GM23248 (cell line): ENCODE measurements around the gene WNT9B. TPM values are rescaled to one million over a fixed set of nuclear protein-coding genes. Genes with fewer than 3 reads are reported as not detected.

Experiments used
- DNase-seq: peaks from one replicate; pipeline ENCODE4 v3.0.0-alpha.2; 2015
- H2AFZ ChIP-seq: fragments of 200-600 bp; sonication (generic); 2 replicates; pipeline ENCODE4 v1.6.1; 2016; ENCODE audit warnings: antibody characterized with exemption
- H3F3A ChIP-seq: fragments of 200-600 bp; sonication (generic); 2 replicates; pipeline ENCODE4 v1.6.1; 2016; ENCODE audit warnings: mild to moderate bottlenecking, antibody characterized with exemption, mixed run types; ENCODE audit not compliant: insufficient read depth
- H3K27ac ChIP-seq: fragments of 200-600 bp; sonication (generic); 2 replicates; pipeline ENCODE4 v1.5.1; 2016; ENCODE audit warnings: mild to moderate bottlenecking
- H3K27me3 ChIP-seq: fragments of 200-600 bp; sonication (generic); replicated peaks from 2 replicates; pipeline ENCODE4 v1.6.1; 2016; ENCODE audit warnings: mild to moderate bottlenecking; ENCODE audit not compliant: insufficient read depth
- H3K36me3 ChIP-seq: fragments of 200-600 bp; sonication (generic); 2 replicates; pipeline ENCODE4 v1.6.1; 2016; ENCODE audit warnings: low read depth, mild to moderate bottlenecking
- H3K4me1 ChIP-seq: fragments of 200-600 bp; sonication (generic); 2 replicates; pipeline ENCODE4 v1.6.1; 2016; ENCODE audit warnings: mild to moderate bottlenecking; ENCODE audit not compliant: insufficient read depth
- H3K4me2 ChIP-seq: fragments of 200-600 bp; sonication (generic); one replicate; pipeline ENCODE4 v1.6.1; 2016; ENCODE audit warnings: mild to moderate bottlenecking; ENCODE audit not compliant: unreplicated experiment
- H3K4me3 ChIP-seq: fragments of 200-600 bp; sonication (generic); 2 replicates; pipeline ENCODE4 v1.5.1; 2016; ENCODE audit warnings: mild to moderate bottlenecking
- H3K79me2 ChIP-seq: fragments of 200-600 bp; sonication (generic); 2 replicates; pipeline ENCODE4 v1.6.1; 2016; ENCODE audit warnings: mild to moderate bottlenecking; ENCODE audit not compliant: insufficient read depth
- H3K9ac ChIP-seq: fragments of 200-600 bp; sonication (generic); 2 replicates; pipeline ENCODE4 v1.6.1; 2016; ENCODE audit warnings: mild to moderate bottlenecking
- H3K9me2 ChIP-seq: fragments of 200-600 bp; sonication (generic); 2 replicates; pipeline ENCODE4 v1.6.1; 2016; ENCODE audit warnings: mixed run types, mild to moderate bottlenecking, moderate library complexity; ENCODE audit not compliant: insufficient read depth
- H3K9me3 ChIP-seq: fragments of 200-600 bp; sonication (generic); one replicate; pipeline ENCODE4 v1.6.1; 2017; ENCODE audit warnings: low read depth
- H4K20me1 ChIP-seq: fragments of 200-600 bp; sonication (generic); 2 replicates; pipeline ENCODE4 v1.6.0; 2016; ENCODE audit not compliant: insufficient read depth
- EZH2 ChIP-seq: fragments of 200-600 bp; sonication (generic); IDR thresholded peaks from 2 replicates; pipeline ENCODE4 v1.6.1; 2018; ENCODE audit warnings: antibody characterized with exemption, mild to moderate bottlenecking; ENCODE audit not compliant: insufficient read depth, poor library complexity, severe bottlenecking
- EZH2phosphoT487 ChIP-seq: fragments of 200-600 bp; sonication (generic); IDR thresholded peaks from 2 replicates; pipeline ENCODE4 v1.6.1; 2018; ENCODE audit warnings: antibody characterized with exemption, moderate library complexity, mild to moderate bottlenecking, low read depth; ENCODE audit not compliant: insufficient read depth
- WGBS, 2 experiments: methylation state at CpG; one replicate each; pipeline ENCODE4 v1.1.6; 2015 to 2017; ENCODE audit warnings: low lambda C conversion rate in 2 of 2, low coverage in 1 of 2; ENCODE audit errors: missing lambda C conversion rate in 2 of 2; 5-methylcytosine and 5-hydroxymethylcytosine counted together
- in situ Hi-C: fragments of 300-500 bp; cut with MboI; formaldehyde crosslinking; loops from 2 replicates; pipeline ENCODE4 v1.15.0; 2020
- polyA plus RNA-seq: library from polyadenylated mRNA; unstranded; fragments of >200 nt; fragmentation: Nextera tagmentation; extraction: Ambion mirVana; gene quantifications from 2 replicates; pipeline ENCODE4 v1.2.1, GENCODE V29; 2016
- total RNA-seq: library from RNA; depleted of rRNA; stranded (reverse); fragments of >200 nt; shearing (Covaris generic); gene quantifications from 2 replicates; pipeline ENCODE4 v1.2.3, GENCODE V29; 2014

The WNT9B gene
- total and polyA plus RNA-seq, 2 experiments from 2014 or later: not detected

DNA sequence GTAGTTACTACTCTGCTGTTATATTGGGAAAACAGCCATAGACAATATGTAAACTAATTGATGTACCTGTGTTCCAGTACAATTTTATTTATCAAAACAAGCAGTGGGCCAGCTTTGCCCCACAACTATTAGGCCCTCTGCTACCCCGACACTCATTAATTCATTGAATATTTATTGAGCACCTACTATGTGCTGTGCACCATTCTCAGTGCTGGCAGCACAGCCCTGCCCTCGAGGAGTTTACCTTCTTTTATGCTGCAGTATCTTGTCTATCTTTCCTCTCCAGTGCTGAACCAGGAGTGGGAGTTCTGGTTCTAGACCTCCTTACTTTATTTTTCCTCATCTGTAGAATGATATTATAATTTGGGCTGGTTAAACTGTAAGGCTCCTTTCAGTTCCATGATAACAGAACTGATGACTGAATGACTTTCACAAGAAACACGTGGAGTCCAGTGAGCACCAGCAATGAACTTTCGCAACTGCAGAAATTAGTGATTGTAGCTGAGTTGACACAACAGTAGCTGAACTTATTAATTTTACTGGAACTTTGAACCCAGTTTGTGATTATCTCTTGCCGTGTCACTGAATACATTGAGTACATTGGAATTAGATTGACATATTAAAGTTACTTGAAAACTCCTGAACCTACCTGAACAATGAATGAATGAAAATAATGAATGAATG, 73.9 kb downstream of the WNT9B start:
- 54 to 55% methylated on average over 5 of the region's 5 CpGs for WGBS, 2 experiments
- Histone ChIP-seq H3F3A (peaks cover 22% of the 10 kb centered on the region), H3K79me2 (peaks cover 72% of the 10 kb centered on the region), H2AFZ (no peak overlapping the region), H4K20me1 (peaks cover 12% of the 10 kb centered on the region; the same call in 1 of the 2 replicates), H3K4me2 (no peak overlapping the region), H3K9me3 (no peaks in the 10 kb centered on the region), H3K9ac (no peak overlapping the region), H3K27ac (0 out of 2 replicates have a peak overlapping the region, but pooled peaks have one; percentile 3), H3K27me3 (no peaks in the 10 kb centered on the region), H3K4me1 (peaks cover 36% of the 10 kb centered on the region), H3K36me3 (peaks cover 2% of the 10 kb centered on the region), H3K9me2 (no peaks in the 10 kb centered on the region), H3K4me3 (no peak overlapping the region)
- in situ Hi-C loops: no loop called here
- no peak for TF ChIP-seq EZH2phosphoT487
- TF ChIP-seq EZH2: no peak
- DNase-seq: peak; percentile 63

DNA sequence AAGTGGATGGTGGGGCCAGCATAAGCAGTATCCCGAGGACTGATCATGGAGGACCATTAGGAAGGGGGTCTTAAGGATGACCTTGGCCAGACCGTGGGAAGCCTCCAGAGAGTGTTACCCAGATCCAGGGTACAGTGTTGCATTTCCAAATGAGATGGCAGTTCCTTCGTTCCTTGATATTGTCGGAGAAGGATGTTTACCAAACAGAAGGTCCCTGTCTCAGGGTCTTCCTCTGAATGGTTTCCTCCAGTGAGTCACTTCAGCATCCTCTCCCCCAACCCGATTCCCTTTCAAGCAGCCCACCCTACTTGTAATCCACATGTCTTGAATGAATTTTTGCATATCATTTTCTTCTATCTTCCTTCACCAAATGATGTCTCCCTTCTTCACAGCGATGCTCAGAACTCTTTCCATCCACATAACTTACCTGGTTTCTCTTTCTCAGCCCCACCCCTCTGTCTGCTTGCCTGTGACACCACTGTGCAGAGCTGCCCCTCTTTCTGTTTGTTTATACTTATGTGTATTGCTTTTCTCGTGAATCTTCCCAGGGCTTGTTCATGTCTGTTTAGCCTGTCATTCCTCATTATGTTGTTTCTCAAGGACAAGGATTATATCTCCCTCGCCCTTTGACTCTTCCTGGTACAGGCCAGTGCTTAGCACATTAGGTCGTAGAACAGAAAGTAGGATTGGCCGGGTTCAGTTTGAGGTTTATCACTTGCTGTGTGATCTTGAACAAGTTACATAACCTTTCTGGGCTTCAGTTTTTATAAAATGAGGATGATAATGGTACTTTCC, 77.3 kb downstream of the WNT9B start:
- DNase-seq: no peak
- peaks cover 23% of the 10 kb centered on the region for H3F3A ChIP-seq
- no peak overlapping the region for H3K4me3 ChIP-seq
- peaks cover 35% of the 10 kb centered on the region for H3K36me3 ChIP-seq
- H3K9ac ChIP-seq: peak overlapping the region; percentile 60
- TF ChIP-seq EZH2phosphoT487: no peak
- no peak for TF ChIP-seq EZH2
- peak overlapping the region; percentile 51 for H3K4me2 ChIP-seq
- H3K79me2 ChIP-seq: peaks cover 92% of the 10 kb centered on the region
- 85 to 87% methylated on average over 10 of the region's 10 CpGs for WGBS, 2 experiments
- no peaks in the 10 kb centered on the region for H3K27me3 ChIP-seq
- peak overlapping the region; percentile 78 for H3K27ac ChIP-seq
- H3K9me2 ChIP-seq: no peaks in the 10 kb centered on the region
- peaks cover 12% of the 10 kb centered on the region; the same call in 1 of the 2 replicates for H4K20me1 ChIP-seq
- peaks cover 37% of the 10 kb centered on the region for H3K4me1 ChIP-seq
- no peaks in the 10 kb centered on the region for H3K9me3 ChIP-seq
- in situ Hi-C loops: no loop called here
- H2AFZ ChIP-seq: no peak overlapping the region

DNA sequence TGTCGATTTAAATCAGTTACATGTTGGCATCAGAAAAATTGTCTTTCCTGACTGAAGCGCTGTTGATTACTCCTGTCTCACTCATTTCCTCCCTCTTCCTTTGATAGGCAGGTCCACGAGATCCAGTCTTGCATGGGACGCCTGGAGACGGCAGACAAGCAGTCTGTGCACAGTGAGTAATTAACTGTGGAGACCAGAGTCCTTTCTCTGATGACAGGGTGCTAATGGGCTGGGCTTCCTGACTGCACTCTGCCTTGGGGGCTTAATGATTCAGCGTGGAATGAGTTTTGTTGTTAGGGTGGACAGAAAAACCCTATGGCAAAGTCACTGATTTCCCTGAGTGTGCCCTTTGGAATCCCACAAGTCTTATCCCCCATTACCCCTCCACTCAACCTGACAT, 78.0 kb downstream of the WNT9B start:
- WGBS, 2 experiments: 2% methylated on average over 6 of the region's 6 CpGs
- H3K36me3 ChIP-seq: peaks cover 43% of the 10 kb centered on the region
- peaks cover 23% of the 10 kb centered on the region for H3F3A ChIP-seq
- no peaks in the 10 kb centered on the region for H3K9me2 ChIP-seq
- peak overlapping the region; percentile 60 for H3K9ac ChIP-seq
- H3K4me1 ChIP-seq: peaks cover 30% of the 10 kb centered on the region
- no peaks in the 10 kb centered on the region for H3K27me3 ChIP-seq
- peak; percentile 89 for DNase-seq
- in situ Hi-C loops: no loop called here
- no peaks in the 10 kb centered on the region for H3K9me3 ChIP-seq
- H3K79me2 ChIP-seq: peaks cover 92% of the 10 kb centered on the region
- H3K27ac ChIP-seq: peak overlapping the region; percentile 78
- no peak overlapping the region for H2AFZ ChIP-seq
- no peak overlapping the region for H3K4me3 ChIP-seq
- peak overlapping the region; percentile 51 for H3K4me2 ChIP-seq
- H4K20me1 ChIP-seq: peaks cover 12% of the 10 kb centered on the region; the same call in 1 of the 2 replicates
- TF ChIP-seq EZH2 (no peak), EZH2phosphoT487 (0 out of 2 replicates have a peak, but pooled peaks have one; percentile 26)

DNA sequence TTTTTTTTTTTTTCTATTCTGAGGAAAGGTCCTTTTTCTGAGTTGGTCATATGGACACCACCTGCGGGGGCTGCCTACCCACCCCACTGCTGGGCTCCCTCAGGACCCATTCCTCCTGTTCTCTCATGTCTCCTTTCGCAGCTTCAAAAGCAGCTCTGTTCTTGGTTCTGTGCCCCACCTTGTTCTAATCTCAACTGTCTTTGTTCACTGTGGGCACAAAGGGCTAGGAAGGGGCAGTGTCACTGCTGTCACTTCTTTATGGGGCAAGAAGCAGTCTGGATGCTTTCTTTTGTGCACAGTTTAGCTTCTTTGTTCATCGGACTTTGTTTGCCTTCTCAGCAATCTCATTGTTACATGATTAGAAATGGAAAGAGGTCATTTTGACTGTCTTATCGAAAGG, 78.7 kb downstream of the WNT9B start:
- in situ Hi-C loops: loop anchor here (10.0 kb wide), 1 partner anchor 85 kb away; no protein-coding TSS in a partner anchor
- peak overlapping the region; percentile 78 for H3K27ac ChIP-seq

More for the DNA sequence above, 78.7 kb downstream of the WNT9B start:
- H4K20me1 ChIP-seq: peaks cover 12% of the 10 kb centered on the region; the same call in 1 of the 2 replicates
- H2AFZ ChIP-seq: no peak overlapping the region
- 77 to 86% methylated on average over 4 of the region's 4 CpGs for WGBS, 2 experiments
- no peaks in the 10 kb centered on the region for H3K9me3 ChIP-seq
- no peak for DNase-seq
- H3K4me2 ChIP-seq: peak overlapping the region; percentile 51
- H3K27me3 ChIP-seq: no peaks in the 10 kb centered on the region
- peaks cover 48% of the 10 kb centered on the region for H3K36me3 ChIP-seq
- H3K9me2 ChIP-seq: no peaks in the 10 kb centered on the region
- no peak overlapping the region for H3K4me3 ChIP-seq
- peaks cover 24% of the 10 kb centered on the region for H3F3A ChIP-seq
- H3K4me1 ChIP-seq: peaks cover 24% of the 10 kb centered on the region
- H3K9ac ChIP-seq: peak overlapping the region; percentile 60; the same call in 1 of the 2 replicates
- no peak for TF ChIP-seq EZH2
- no peak for TF ChIP-seq EZH2phosphoT487
- peaks cover 91% of the 10 kb centered on the region for H3K79me2 ChIP-seq
